ENCODE measurements around the gene NOTO. TPM values are rescaled to one million over a fixed set of nuclear protein-coding genes. Genes with fewer than 3 reads are reported as not detected.

Gene NOTO
- total and polyA plus RNA-seq, 2 of the 8 experiments (the other 6 are each of a cell fraction or from before 2014, with no cell fraction given): 0.33 to 0.54 TPM

GRCh38 chr2:73237168-73237567 is 34.8 kb downstream of the NOTO start:
- Histone ChIP-seq H3K79me1 (ENCODE audit: low read depth, low read length) (peaks cover 8% of the 10 kb centered on the region), H2BK15ac (ENCODE audit: low read length) (no peak overlapping the region), H3K36me3 (ENCODE audit: control insufficient read depth in 2 of 4, insufficient read depth in 4 of 4, low read length in 3 of 4) (peaks cover 3 to 34% (median 19%) of the 10 kb centered on the region in 4 experiments), H3K56ac (replicated peaks; ENCODE audit: insufficient read length, low read depth, low read length) (no peak overlapping the region), H2BK20ac (ENCODE audit: low read length) (no peak overlapping the region), H3K23me2 (ENCODE audit: low read depth, low read length) (peaks cover 21% of the 10 kb centered on the region), H3K27me3 (replicated peaks in 1 of 4; ENCODE audit: control insufficient read depth in 3 of 4, extremely low read depth in 1 of 4, insufficient read depth in 3 of 4, low read length in 3 of 4) (no peaks in the 10 kb centered on the region; a peak in 2 of 7 replicates), H2BK5ac (ENCODE audit: low read depth, low read length) (no peak overlapping the region; the same call in 1 of the 2 replicates), H3K9ac (replicated peaks in 1 of 4; ENCODE audit: extremely low read depth in 1 of 4, low read depth in 3 of 4, low read length in 3 of 4) (no peak overlapping the region), H2BK120ac (replicated peaks; ENCODE audit: low read depth, low read length) (no peak overlapping the region), H3K4me3 (ENCODE audit: extremely low read depth in 1 of 4, insufficient read depth in 2 of 4, low read depth in 3 of 4, low read length in 4 of 4) (no peak overlapping the region), H3K27ac (ENCODE audit: low read depth, low read length) (no peak overlapping the region), H3K18ac (ENCODE audit: extremely low read depth, low read length) (no peak overlapping the region), H4K5ac (ENCODE audit: insufficient read length, low read depth, low read length) (no peak overlapping the region), H3K14ac (ENCODE audit: insufficient read length) (no peak overlapping the region), H3K23ac (ENCODE audit: insufficient read length) (no peak overlapping the region), H3K4me2 (ENCODE audit: insufficient read depth in 1 of 2, low read depth in 2 of 2, low read length in 2 of 2) (peak overlapping the region; percentile 3 to 94; a peak in 2 of 4 replicates), H2AFZ (ENCODE audit: low read length) (no peak overlapping the region), H3K79me2 (ENCODE audit: control insufficient read depth in 1 of 2, insufficient read depth in 2 of 2, low read length in 2 of 2) (peaks cover 52 to 75% of the 10 kb centered on the region in 2 experiments), H3K4me1 (replicated peaks in 1 of 4; ENCODE audit: control insufficient read depth in 3 of 4, insufficient read depth in 4 of 4, low read length in 3 of 4) (peaks cover 10 to 21% (median 16%) of the 10 kb centered on the region in 4 experiments; a peak in 6 of 7 replicates), H4K20me1 (replicated peaks in 1 of 2; ENCODE audit: control insufficient read depth in 1 of 2, insufficient read depth in 2 of 2, low read length in 2 of 2) (peaks cover 9 to 28% of the 10 kb centered on the region in 2 experiments), H2AK5ac (ENCODE audit: low read depth, low read length) (no peak overlapping the region), H3K4ac (replicated peaks; ENCODE audit: insufficient read length, low read depth, low read length) (no peak overlapping the region), H3K9me3 (ENCODE audit: insufficient read depth in 2 of 2, low read depth in 1 of 2, low read length in 1 of 2) (no peaks in the 10 kb centered on the region), H2BK12ac (ENCODE audit: low read depth, low read length) (no peak overlapping the region), H4K91ac (replicated peaks; ENCODE audit: insufficient read length, low read length) (no peak overlapping the region), H4K8ac (ENCODE audit: extremely low read depth, insufficient read depth, low read length) (no peak overlapping the region)
- CTCF ChIA-PET (ENCODE audit: partially characterized antibody): interaction anchor here (1.2 to 10.2 kb wide), 4 partner anchors 11 to 263 kb away, joined by 4 to 51 read pairs (median 10); no protein-coding TSS in a partner anchor
- DNase-seq (ENCODE audit: low read depth in 1 of 2, low spot score in 2 of 2): no peak
- WGBS, 2 experiments (ENCODE audit: extremely low coverage in 1 of 2, insufficient coverage in 1 of 2, insufficient read length in 1 of 2, insufficient replicate concordance in 2 of 2, low coverage in 1 of 2, low lambda C conversion rate in 2 of 2, missing lambda C conversion rate in 1 of 2): 100% methylated on average over 1 of the region's 1 CpG; no CpG with 5 or more reads in 1 of the 2 experiments
- POLR2A ChIA-PET (ENCODE audit: partially characterized antibody): interaction anchor here (1.8 to 8.8 kb wide), 6 partner anchors 8 to 31 kb away, joined by 6 to 113 read pairs (median 59); no protein-coding TSS in a partner anchor
- FAIRE-seq: no peak
- no peak for TF ChIP-seq EGR1 (IDR thresholded peaks at IDR 0.05; ENCODE audit: borderline replicate concordance, low read depth, low read length)
- TF ChIP-seq RFX5 (IDR thresholded peaks at IDR 0.05; ENCODE audit: borderline replicate concordance, low read depth, low read length): no peak
- no peak for TF ChIP-seq CTCF (IDR thresholded peaks at IDR 0.05; ENCODE audit: control extremely low read depth in 1 of 3, insufficient read depth in 1 of 3, low read depth in 1 of 3, low read length in 3 of 3)
- TF ChIP-seq NANOG (IDR thresholded peaks at IDR 0.05; ENCODE audit: insufficient read depth, low read depth, low read length, poor library complexity, severe bottlenecking): no peak
- TF ChIP-seq MAFK (IDR thresholded peaks at IDR 0.05; ENCODE audit: low read depth, low read length): no peak
- no peak for TF ChIP-seq MAX (IDR thresholded peaks at IDR 0.05)
- TF ChIP-seq POLR2A (IDR thresholded peaks at IDR 0.05; ENCODE audit: control extremely low read depth in 1 of 2, low read depth in 2 of 2, low read length in 2 of 2): no peak
- TF ChIP-seq RAD21 (IDR thresholded peaks at IDR 0.05 in 1 of 2, conservative IDR thresholded peaks at IDR 0.05 in 1 of 2; ENCODE audit: low read depth in 2 of 2, low read length in 2 of 2): no peak
- no peak for TF ChIP-seq CEBPB (IDR thresholded peaks at IDR 0.05; ENCODE audit: low read depth, low read length)
- TF ChIP-seq YY1 (IDR thresholded peaks at IDR 0.05; ENCODE audit: low read depth, low read length): no peak
- TF ChIP-seq KDM5A (IDR thresholded peaks at IDR 0.05; ENCODE audit: low read length): no peak

All from H1 (cell line).